GM12874 (cell line): ENCODE measurements around the gene SUGCT.

Experiments used
- TF ChIP-seq, protein P1 (sequence below): IDR thresholded peaks from 2 replicates; pipeline ENCODE4 v1.5.1; 2011; ENCODE audit warnings: low read depth, mild to moderate bottlenecking, control low read depth, low read length, moderate library complexity; ENCODE audit not compliant: insufficient read depth

Gene SUGCT

DNA sequence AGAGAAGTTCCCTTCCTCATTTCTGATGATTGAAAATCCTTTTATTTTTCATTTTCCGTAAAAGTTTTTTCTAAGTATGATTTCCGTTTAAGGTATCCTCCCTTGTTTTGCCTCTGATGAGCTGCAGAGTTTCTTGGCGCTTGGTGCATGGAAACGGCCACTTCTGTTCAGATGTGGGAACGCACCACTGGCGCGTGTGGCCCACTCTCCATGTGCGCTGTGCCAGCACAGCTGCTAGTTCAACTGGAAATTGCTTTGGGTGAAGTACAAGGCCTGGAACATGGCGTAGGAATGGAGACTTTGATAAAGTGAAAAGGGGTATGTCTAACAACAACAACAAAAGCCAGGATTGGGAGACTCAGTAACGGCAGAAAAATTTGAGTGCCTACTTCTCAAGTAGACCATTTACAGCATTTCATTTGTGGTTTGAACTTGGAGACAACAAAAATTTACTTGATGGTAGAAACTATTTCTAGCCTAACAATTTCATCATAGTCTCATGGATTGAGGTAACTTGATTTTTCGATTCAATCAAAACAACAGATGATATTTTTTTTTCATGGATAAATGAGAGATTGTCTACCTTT is 364.2 kb downstream of the SUGCT start:
- TF ChIP-seq, protein P1, sequence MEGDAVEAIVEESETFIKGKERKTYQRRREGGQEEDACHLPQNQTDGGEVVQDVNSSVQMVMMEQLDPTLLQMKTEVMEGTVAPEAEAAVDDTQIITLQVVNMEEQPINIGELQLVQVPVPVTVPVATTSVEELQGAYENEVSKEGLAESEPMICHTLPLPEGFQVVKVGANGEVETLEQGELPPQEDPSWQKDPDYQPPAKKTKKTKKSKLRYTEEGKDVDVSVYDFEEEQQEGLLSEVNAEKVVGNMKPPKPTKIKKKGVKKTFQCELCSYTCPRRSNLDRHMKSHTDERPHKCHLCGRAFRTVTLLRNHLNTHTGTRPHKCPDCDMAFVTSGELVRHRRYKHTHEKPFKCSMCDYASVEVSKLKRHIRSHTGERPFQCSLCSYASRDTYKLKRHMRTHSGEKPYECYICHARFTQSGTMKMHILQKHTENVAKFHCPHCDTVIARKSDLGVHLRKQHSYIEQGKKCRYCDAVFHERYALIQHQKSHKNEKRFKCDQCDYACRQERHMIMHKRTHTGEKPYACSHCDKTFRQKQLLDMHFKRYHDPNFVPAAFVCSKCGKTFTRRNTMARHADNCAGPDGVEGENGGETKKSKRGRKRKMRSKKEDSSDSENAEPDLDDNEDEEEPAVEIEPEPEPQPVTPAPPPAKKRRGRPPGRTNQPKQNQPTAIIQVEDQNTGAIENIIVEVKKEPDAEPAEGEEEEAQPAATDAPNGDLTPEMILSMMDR, result no peak

DNA sequence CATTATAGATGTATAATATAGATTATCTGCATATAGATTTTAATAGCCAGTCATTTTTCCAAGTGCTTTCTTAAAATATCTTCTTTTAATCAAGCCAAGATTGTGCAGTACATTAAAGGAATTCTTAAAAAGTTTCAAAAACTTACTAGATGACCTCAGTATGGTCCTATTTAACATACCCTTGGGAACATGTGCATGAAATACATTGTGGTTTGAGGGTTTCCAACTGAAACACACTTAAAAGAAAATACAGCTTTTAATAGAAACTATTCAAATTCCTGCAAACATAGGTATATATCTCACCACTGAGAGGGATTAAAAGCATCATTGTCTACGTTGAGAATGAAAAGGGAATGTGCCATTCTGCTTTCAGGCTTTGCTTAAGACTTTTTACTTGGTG is 364.9 kb downstream of the SUGCT start:
- TF ChIP-seq, protein P1, result no peak

DNA sequence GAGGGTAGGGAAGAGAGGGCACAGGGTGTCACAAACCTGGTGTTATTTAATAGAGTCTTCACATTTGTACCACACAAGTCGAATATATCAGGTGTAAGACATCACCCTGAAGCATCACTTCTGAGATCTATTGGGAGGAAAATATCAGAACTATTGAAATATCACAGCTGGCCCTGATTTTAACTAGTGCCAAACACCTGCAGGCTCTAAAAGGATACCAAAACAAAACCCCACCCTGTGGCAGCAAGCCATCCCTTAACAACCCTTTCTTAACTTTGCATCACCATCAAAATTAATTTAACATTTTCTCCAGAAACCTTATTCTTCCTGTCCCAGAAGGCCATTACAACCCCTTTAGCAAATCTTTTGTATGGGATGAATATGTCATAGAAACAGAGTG is 365.4 kb downstream of the SUGCT start:
- TF ChIP-seq, protein P1, result no peak

DNA sequence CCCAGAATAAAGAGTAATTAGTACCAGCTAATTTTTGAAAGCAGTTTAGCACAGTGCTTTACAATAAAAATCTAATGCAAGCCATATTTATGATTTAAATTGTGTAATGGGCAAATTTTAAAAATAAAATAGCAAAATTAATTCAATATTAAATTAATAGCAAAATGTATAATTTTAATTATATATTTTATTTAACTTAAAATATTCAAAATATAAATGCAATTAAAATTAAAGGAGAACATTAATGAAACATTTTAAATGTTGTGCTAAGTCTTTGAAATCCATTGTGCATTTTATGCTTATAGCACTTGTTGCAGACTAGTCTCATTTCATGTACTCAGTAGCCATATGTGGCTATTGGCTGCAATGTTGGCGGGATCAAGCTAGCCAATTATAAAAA is 367.6 kb downstream of the SUGCT start:
- TF ChIP-seq, protein P1, result no peak

DNA sequence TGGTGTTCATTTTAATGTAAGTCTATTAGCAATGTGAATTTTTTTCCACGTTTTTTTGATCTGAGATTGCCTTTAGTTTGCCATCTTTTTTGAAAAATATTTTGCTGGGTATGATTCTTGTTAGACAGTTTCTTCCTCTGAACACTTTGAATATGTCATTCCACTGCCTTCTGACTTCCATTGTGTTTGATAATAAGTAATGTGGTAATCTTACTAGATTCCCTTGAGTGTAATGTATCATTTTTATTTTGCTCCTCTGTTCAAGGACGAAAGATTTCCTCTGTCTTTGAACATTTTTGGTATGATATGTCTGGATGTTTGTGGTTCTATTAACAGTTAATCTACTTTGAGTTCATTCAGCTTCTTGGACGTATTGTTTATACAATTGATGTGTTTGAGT is 371.4 kb downstream of the SUGCT start:
- TF ChIP-seq, protein P1, result no peak

DNA sequence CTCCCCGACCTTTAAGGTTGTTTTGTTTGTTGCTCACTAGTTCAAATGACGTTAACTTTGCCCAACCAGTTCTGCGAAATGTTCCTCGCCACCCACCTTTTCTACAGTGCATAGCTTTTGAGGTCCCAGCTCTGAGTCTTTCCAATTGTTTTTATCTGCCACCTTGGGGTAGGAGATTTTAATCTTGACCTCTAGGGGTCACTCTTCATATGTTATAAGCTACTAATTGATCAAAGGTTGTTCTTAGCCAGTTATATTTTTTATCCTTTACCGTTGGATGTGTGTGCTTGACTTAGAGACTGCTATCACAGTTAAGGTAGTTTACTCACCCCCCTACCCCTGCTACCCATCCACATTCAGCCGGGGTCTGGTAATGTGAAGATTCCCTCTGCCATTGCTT is 372.4 kb downstream of the SUGCT start:
- TF ChIP-seq, protein P1, result 0 out of 2 replicates have a peak, but pooled peaks have one; percentile 15

DNA sequence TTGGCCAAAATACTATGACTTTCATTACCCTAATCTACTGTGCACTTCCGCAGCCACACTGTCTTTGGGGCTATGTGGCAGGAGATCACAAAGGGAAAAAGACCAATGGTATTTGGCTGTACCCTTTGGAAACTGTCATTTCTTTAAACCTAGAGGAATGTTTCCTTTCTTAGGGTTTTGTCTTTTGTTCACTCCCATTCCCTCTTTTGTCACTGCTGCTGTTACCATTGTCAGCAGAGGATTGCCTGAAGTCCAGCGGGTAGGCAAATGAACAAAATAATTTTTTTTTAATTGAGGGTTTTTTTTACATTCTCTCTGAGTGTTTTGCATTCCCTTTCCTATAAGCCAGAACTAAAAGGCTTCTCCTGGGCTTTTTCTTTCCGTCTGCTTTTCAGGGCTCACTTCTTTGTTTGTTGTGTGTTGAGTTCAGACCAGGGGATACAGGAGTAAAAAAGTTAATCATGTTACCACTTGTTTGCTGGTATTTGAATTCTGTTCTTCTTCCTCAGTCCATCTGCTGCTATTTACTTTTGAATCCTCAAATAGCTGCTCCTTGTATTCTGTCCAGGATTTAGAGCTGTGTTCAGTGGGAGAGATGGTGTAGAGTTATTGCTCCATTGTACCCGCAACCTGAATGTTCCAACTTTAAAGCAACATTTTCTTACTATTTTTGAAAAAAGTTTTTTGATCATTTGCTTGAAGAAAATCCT is 374.6 kb downstream of the SUGCT start:
- TF ChIP-seq, protein P1, result no peak
